ENCODE data around the gene ZFR. TPM values are rescaled to one million over a fixed set of nuclear protein-coding genes. Genes with fewer than 3 reads are reported as not detected.

ZFR gene
- total and polyA plus RNA-seq, 2 donors from 2014 or later: 25.7 to 65.2 TPM

DNA sequence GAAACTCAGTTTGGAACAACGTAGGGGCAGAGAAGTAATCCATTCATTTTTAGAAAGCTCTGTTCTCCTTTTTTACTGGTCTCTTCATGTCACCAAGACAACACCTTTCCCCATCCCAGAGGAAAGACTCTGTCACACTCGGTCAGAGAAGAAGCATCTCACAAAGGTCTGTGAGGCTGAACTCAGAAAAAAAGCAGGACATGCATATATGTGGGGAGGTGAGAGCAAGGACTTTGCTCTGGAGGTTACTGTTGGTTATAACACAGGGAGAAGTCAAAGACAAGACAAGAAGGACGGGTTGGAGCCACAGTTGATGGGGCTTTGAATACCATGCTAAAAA is 112.6 kb downstream of the ZFR start:
- peak in 1 of 5 donors; percentile 55 for DNase-seq
- Histone ChIP-seq H3K4me3 (ENCODE audit: low read length in 3 of 3) (no peak overlapping the region), H3K36me3 (ENCODE audit: control insufficient read depth in 2 of 3, insufficient read depth in 3 of 3, low read length in 3 of 3) (no peaks in the 10 kb centered on the region), H3K9me3 (ENCODE audit: control insufficient read depth in 2 of 3, insufficient read depth in 1 of 3, low read length in 3 of 3) (no peaks in the 10 kb centered on the region), H3K27ac (ENCODE audit: low read depth in 2 of 2, low read length in 2 of 2) (no peak overlapping the region), H3K27me3 (ENCODE audit: control insufficient read depth, insufficient read depth, low read length) (no peaks in the 10 kb centered on the region), H3K9ac (ENCODE audit: low read length in 3 of 3) (peak overlapping the region in 1 of 3 donors; percentile 38), H3K4me1 (ENCODE audit: control insufficient read depth in 2 of 3, insufficient read depth in 2 of 3, low read depth in 1 of 3, low read length in 3 of 3) (peaks cover 3 to 13% (median 4%) of the 10 kb centered on the region in 3 donors)
- no peak for FAIRE-seq
- TF ChIP-seq, protein P1, sequence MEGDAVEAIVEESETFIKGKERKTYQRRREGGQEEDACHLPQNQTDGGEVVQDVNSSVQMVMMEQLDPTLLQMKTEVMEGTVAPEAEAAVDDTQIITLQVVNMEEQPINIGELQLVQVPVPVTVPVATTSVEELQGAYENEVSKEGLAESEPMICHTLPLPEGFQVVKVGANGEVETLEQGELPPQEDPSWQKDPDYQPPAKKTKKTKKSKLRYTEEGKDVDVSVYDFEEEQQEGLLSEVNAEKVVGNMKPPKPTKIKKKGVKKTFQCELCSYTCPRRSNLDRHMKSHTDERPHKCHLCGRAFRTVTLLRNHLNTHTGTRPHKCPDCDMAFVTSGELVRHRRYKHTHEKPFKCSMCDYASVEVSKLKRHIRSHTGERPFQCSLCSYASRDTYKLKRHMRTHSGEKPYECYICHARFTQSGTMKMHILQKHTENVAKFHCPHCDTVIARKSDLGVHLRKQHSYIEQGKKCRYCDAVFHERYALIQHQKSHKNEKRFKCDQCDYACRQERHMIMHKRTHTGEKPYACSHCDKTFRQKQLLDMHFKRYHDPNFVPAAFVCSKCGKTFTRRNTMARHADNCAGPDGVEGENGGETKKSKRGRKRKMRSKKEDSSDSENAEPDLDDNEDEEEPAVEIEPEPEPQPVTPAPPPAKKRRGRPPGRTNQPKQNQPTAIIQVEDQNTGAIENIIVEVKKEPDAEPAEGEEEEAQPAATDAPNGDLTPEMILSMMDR (IDR thresholded peaks at IDR 0.05; ENCODE audit: borderline replicate concordance, extremely low read depth, insufficient read depth): no peak
- intact Hi-C loops (cut with DNase I): no loop called here

DNA sequence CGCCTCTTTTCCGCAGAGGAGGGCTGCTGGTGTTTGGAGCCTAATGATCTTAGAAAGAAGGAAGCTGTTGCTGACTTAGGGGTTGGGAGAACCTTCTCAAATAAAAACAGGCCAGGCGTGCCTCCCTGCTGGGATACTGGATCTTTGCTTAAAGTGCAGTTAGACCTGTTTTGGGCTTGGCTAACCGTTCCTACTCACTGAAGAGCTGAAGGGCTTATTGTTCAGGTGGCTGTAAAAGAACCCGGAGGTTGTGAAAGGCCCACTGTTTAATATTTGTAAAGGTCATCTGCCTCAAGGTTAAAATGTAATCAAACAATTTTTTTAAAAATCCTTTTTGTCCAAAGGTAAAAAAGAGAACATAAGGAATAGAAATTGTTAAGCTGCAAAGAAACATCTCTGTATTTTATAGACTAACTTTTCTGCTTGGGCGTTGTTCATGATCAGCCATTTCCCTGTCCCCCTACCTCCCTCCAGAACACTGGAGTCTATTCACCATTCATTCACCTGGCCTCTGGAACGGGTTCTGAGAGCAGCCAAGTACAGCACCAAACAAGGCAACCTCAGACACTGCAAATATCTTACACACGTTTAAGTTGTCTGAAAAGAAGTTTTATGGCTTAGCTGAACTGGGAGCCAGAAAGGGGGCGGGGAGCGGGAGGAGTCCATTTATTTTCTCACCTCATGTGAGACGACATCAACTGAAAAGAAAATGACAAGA is 113.2 kb downstream of the ZFR start:
- Histone ChIP-seq H3K4me1 (ENCODE audit: control insufficient read depth in 2 of 3, insufficient read depth in 2 of 3, low read depth in 1 of 3, low read length in 3 of 3) (peaks cover 3 to 13% (median 4%) of the 10 kb centered on the region in 3 donors), H3K9ac (ENCODE audit: low read length in 3 of 3) (peak overlapping the region in 2 of 3 donors; percentile 13 to 47), H3K27ac (ENCODE audit: low read depth in 2 of 2, low read length in 2 of 2) (no peak overlapping the region), H3K27me3 (ENCODE audit: control insufficient read depth, insufficient read depth, low read length) (no peaks in the 10 kb centered on the region), H3K9me3 (ENCODE audit: control insufficient read depth in 2 of 3, insufficient read depth in 1 of 3, low read length in 3 of 3) (no peaks in the 10 kb centered on the region), H3K4me3 (ENCODE audit: low read length in 3 of 3) (no peak overlapping the region), H3K36me3 (ENCODE audit: control insufficient read depth in 2 of 3, insufficient read depth in 3 of 3, low read length in 3 of 3) (no peaks in the 10 kb centered on the region)
- FAIRE-seq: no peak
- TF ChIP-seq, protein P1 (IDR thresholded peaks at IDR 0.05; ENCODE audit: borderline replicate concordance, extremely low read depth, insufficient read depth): no peak
- intact Hi-C loops (cut with DNase I): no loop called here
- peak in 4 of 5 donors; percentile 48 to 78 (median 69) for DNase-seq

DNA sequence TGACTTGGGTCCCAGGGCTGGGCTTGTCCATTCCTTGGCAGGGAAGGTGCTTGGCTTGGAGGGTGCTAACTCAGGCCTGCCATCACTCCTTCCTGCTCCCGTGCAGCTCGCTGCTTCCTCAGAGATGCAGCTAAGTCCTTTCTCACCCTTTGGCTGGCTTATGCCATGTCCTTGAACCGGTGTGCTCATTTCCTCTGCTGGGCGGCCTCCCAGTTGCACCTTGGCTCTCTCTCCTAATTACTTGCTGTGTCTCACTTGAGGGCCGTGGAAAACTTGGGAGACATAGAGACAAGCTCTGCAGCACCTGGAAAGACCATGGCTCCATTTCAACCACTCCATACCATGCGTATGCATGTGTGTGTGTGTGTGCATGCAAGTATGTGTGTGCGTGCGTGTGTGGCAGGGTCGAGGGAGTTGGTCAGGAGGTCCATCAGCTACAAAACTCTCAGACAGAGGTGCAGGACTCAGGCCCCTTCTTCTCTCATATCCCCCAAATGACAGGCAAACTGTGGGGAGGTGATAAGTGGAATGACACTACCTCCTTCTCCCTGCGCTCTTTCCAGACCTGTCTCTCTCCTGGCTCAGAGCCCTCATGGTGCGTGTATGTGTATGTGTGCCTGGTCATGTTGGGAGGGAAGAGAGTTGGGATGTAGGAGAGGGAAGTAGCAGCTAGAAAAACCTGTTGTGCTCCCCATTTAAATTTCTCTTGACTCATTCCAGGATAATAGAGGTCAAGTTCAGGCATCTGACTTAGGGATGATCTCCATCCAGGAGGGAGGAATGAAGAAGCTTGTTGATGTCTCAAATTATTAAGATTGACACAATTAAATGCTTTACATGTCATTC is 114.2 kb downstream of the ZFR start:
- H3K27ac ChIP-seq (ENCODE audit: low read depth in 2 of 2, low read length in 2 of 2): no peak overlapping the region
- H3K36me3 ChIP-seq (ENCODE audit: control insufficient read depth in 2 of 3, insufficient read depth in 3 of 3, low read length in 3 of 3): no peaks in the 10 kb centered on the region
- peaks cover 3 to 13% (median 4%) of the 10 kb centered on the region in 3 donors for H3K4me1 ChIP-seq (ENCODE audit: control insufficient read depth in 2 of 3, insufficient read depth in 2 of 3, low read depth in 1 of 3, low read length in 3 of 3)
- H3K9ac ChIP-seq (ENCODE audit: low read length in 3 of 3): no peak overlapping the region
- TF ChIP-seq, protein P1 (IDR thresholded peaks at IDR 0.05; ENCODE audit: borderline replicate concordance, extremely low read depth, insufficient read depth): no peak
- DNase-seq: no peak
- H3K9me3 ChIP-seq (ENCODE audit: control insufficient read depth in 2 of 3, insufficient read depth in 1 of 3, low read length in 3 of 3): no peaks in the 10 kb centered on the region
- no peak overlapping the region for H3K4me3 ChIP-seq (ENCODE audit: low read length in 3 of 3)
- intact Hi-C loops (cut with DNase I): no loop called here
- FAIRE-seq: no peak
- no peaks in the 10 kb centered on the region for H3K27me3 ChIP-seq (ENCODE audit: control insufficient read depth, insufficient read depth, low read length)

Measured in kidney (tissue), 14 donors.